GM23338 (cell line): Measurements from ENCODE around the gene SIMC1. TPM values are rescaled to one million over a fixed set of nuclear protein-coding genes. Genes with fewer than 3 reads are reported as not detected.

Experiments used
- ATAC-seq: fragments of 200-7000 bp; cut with Tn5 transposase; 3 replicates; pipeline ENCODE4 v1.9.1; 2020
- DNase-seq: peaks from one replicate; pipeline ENCODE4 v3.0.0-alpha.2; 2015; ENCODE audit warnings: low spot score
- H2AFZ ChIP-seq: fragments of 200-600 bp; sonication (generic); 2 replicates; pipeline ENCODE4 v1.8.0; 2016; ENCODE audit warnings: antibody characterized with exemption, mild to moderate bottlenecking, moderate library complexity
- H3F3A ChIP-seq: fragments of 200-600 bp; sonication (generic); replicated peaks from 2 replicates; pipeline ENCODE4 v1.8.0; 2017; ENCODE audit warnings: antibody characterized with exemption, mixed run types, low read depth
- H3K27ac ChIP-seq: fragments of 200-600 bp; sonication (generic); 2 replicates; pipeline ENCODE4 v1.6.1; 2016; ENCODE audit warnings: low read depth
- H3K27me3 ChIP-seq: fragments of 200-600 bp; sonication (generic); 2 replicates; pipeline ENCODE4 v1.8.0; 2016; ENCODE audit warnings: mild to moderate bottlenecking, mixed run types, moderate library complexity; ENCODE audit not compliant: insufficient read depth
- H3K36me3 ChIP-seq: fragments of 200-600 bp; sonication (generic); 2 replicates; pipeline ENCODE4 v1.8.0; 2016; ENCODE audit warnings: mild to moderate bottlenecking; ENCODE audit not compliant: insufficient read depth
- H3K4me1 ChIP-seq: fragments of 200-600 bp; sonication (generic); 2 replicates; pipeline ENCODE4 v1.8.0; 2016; ENCODE audit warnings: mild to moderate bottlenecking, moderate library complexity; ENCODE audit not compliant: insufficient read depth
- H3K4me2 ChIP-seq: fragments of 200-600 bp; sonication (generic); 2 replicates; pipeline ENCODE4 v1.7.1; 2017; ENCODE audit warnings: mixed run types
- H3K4me3 ChIP-seq: fragments of 200-600 bp; sonication (generic); 2 replicates; pipeline ENCODE4 v1.6.1; 2016; ENCODE audit warnings: mixed run types
- H3K79me2 ChIP-seq: fragments of 200-600 bp; sonication (generic); replicated peaks from 2 replicates; pipeline ENCODE4 v1.8.0; 2017; ENCODE audit warnings: mild to moderate bottlenecking; ENCODE audit not compliant: insufficient read depth
- H3K9me2 ChIP-seq: fragments of 200-600 bp; sonication (generic); 2 replicates; pipeline ENCODE4 v1.8.0; 2017; ENCODE audit not compliant: insufficient read depth
- H4K20me1 ChIP-seq: fragments of 200-600 bp; sonication (generic); replicated peaks from 2 replicates; pipeline ENCODE4 v1.8.0; 2017; ENCODE audit warnings: mild to moderate bottlenecking; ENCODE audit not compliant: insufficient read depth
- H3K27ac Mint-ChIP-seq: 2 replicates; pipeline ENCODE4 v1.8.0; 2020; ENCODE audit warnings: inconsistent platforms, mild to moderate bottlenecking, moderate library complexity, mixed read lengths
- H3K27me3 Mint-ChIP-seq: 3 replicates; pipeline ENCODE4 v1.8.0; 2022; ENCODE audit warnings: low read depth, mild to moderate bottlenecking, moderate library complexity, mixed read lengths, inconsistent platforms; ENCODE audit not compliant: insufficient read depth, poor library complexity
- H3K36me3 Mint-ChIP-seq: 3 replicates; pipeline ENCODE4 v1.8.0; 2021; ENCODE audit warnings: low read depth, mild to moderate bottlenecking, inconsistent platforms, moderate library complexity, mixed read lengths
- H3K4me1 Mint-ChIP-seq: 3 replicates; pipeline ENCODE4 v1.8.0; 2020; ENCODE audit warnings: mild to moderate bottlenecking, inconsistent platforms, mixed read lengths
- H3K4me3 Mint-ChIP-seq: 3 replicates; pipeline ENCODE4 v1.8.0; 2021; ENCODE audit warnings: moderate library complexity, mild to moderate bottlenecking, inconsistent platforms, mixed read lengths
- H3K9me3 Mint-ChIP-seq: 3 replicates; pipeline ENCODE4 v1.8.0; 2020; ENCODE audit warnings: moderate library complexity, mild to moderate bottlenecking, inconsistent platforms, mixed read lengths
- EZH2 ChIP-seq: fragments of 200-600 bp; sonication (generic); IDR thresholded peaks from one replicate; pipeline ENCODE4 v1.8.0; 2017; ENCODE audit warnings: antibody characterized with exemption, mild to moderate bottlenecking, low read depth; ENCODE audit not compliant: unreplicated experiment
- EZH2phosphoT487 ChIP-seq: fragments of 200-600 bp; sonication (generic); IDR thresholded peaks from one replicate; pipeline ENCODE4 v1.8.1; 2018; ENCODE audit warnings: antibody characterized with exemption; ENCODE audit not compliant: unreplicated experiment
- NANOG ChIP-seq: IDR thresholded peaks from 2 replicates; pipeline ENCODE4 v1.6.1; 2016; ENCODE audit warnings: antibody characterized with exemption, borderline replicate concordance
- POLR2AphosphoS5 ChIP-seq: IDR thresholded peaks from 2 replicates; pipeline ENCODE4 v1.6.1; 2016; ENCODE audit warnings: antibody characterized with exemption, low read depth
- STAT1 ChIP-seq: IDR thresholded peaks from one replicate; pipeline ENCODE4 v1.6.1; 2016; ENCODE audit warnings: antibody characterized with exemption; ENCODE audit not compliant: unreplicated experiment
- ZNF331 ChIP-seq: fragments of 250-450 bp; sonication (Bioruptor Pico); IDR thresholded peaks from 2 replicates; pipeline ENCODE4 v1.5.0; 2020; ENCODE audit warnings: low read depth, mild to moderate bottlenecking, moderate library complexity
- polyA plus RNA-seq: library from polyadenylated mRNA; unstranded; fragments of >200 nt; fragmentation: Nextera tagmentation; extraction: Ambion mirVana; gene quantifications from 2 replicates; pipeline ENCODE4 v1.2.1, GENCODE V29; 2016
- total RNA-seq: library from RNA; depleted of rRNA; stranded (reverse); fragments of >200 nt; shearing (Covaris generic); gene quantifications from 2 replicates; pipeline ENCODE4 v1.2.3, GENCODE V29; 2014
- TF ChIP-seq, protein P1 (sequence below): IDR thresholded peaks from 2 replicates; pipeline ENCODE4 v1.6.1; 2016; ENCODE audit warnings: antibody characterized with exemption
- TF ChIP-seq, protein P2 (sequence below), 2 experiments: fragments of 200-600 bp in 1 of 2; sonication (generic) in 1 of 2; conservative IDR thresholded peaks; 2 replicates each; pipeline versions ENCODE4 v1.5.1 to v1.6.1; 2016 to 2017; ENCODE audit warnings: antibody characterized with exemption in 2 of 2, low read depth in 2 of 2, mild to moderate bottlenecking in 2 of 2, moderate library complexity in 1 of 2
- TF ChIP-seq, protein P3 (sequence below): fragments of 250-450 bp; sonication (Bioruptor Pico); IDR thresholded peaks from 2 replicates; pipeline ENCODE4 v1.5.0; 2020; ENCODE audit warnings: mild to moderate bottlenecking, moderate library complexity

The SIMC1 gene
- total and polyA plus RNA-seq, 2 experiments from 2014 or later: 9.4 to 14.6 TPM

DNA sequence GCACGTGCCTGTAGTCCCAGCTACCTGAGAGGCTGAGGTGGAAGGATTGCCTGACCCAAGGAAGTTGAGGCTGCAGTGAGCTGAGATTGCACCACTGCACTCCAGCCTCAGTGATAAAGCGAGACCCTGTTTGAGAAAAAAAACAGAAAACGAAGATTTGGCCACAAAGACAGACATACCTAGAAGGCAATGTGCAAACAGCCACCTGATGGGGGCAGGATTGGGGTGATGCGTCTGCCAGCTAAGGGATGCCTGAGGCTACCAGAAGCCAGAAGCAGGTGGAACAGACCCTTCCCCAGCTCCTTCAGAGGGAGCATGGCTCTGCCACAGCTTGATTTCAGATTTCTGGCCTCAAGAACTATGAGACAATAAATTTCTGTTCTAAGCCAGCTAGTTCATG, 153.3 kb downstream of the SIMC1 start:
- Mint-ChIP-seq H3K36me3 (peaks cover 29% of the 10 kb centered on the region), H3K27me3 (peaks cover 19% of the 10 kb centered on the region), H3K4me1 (peaks cover 16% of the 10 kb centered on the region; the same call in 2 of the 3 replicates), H3K4me3 (no peak overlapping the region), H3K9me3 (no peaks in the 10 kb centered on the region; the same call in 2 of the 3 replicates), H3K27ac (no peak overlapping the region)
- ATAC-seq (no peak), DNase-seq (peak; percentile 40)
- Histone ChIP-seq H2AFZ (no peak overlapping the region), H4K20me1 (peaks cover 8% of the 10 kb centered on the region), H3K4me1 (peaks cover 9% of the 10 kb centered on the region; the same call in 1 of the 2 replicates), H3K79me2 (peaks cover 19% of the 10 kb centered on the region), H3K36me3 (no peaks in the 10 kb centered on the region; the same call in 1 of the 2 replicates), H3K4me3 (no peak overlapping the region), H3K4me2 (no peak overlapping the region), H3K9me2 (no peaks in the 10 kb centered on the region), H3K27ac (no peak overlapping the region), H3K27me3 (no peaks in the 10 kb centered on the region), H3F3A (peaks cover 5% of the 10 kb centered on the region; the same call in 1 of the 2 replicates)
- TF ChIP-seq, protein P1, sequence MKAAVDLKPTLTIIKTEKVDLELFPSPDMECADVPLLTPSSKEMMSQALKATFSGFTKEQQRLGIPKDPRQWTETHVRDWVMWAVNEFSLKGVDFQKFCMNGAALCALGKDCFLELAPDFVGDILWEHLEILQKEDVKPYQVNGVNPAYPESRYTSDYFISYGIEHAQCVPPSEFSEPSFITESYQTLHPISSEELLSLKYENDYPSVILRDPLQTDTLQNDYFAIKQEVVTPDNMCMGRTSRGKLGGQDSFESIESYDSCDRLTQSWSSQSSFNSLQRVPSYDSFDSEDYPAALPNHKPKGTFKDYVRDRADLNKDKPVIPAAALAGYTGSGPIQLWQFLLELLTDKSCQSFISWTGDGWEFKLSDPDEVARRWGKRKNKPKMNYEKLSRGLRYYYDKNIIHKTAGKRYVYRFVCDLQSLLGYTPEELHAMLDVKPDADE: no peak
- TF ChIP-seq NANOG (no peak), EZH2phosphoT487 (no peak)
- TF ChIP-seq, protein P2, sequence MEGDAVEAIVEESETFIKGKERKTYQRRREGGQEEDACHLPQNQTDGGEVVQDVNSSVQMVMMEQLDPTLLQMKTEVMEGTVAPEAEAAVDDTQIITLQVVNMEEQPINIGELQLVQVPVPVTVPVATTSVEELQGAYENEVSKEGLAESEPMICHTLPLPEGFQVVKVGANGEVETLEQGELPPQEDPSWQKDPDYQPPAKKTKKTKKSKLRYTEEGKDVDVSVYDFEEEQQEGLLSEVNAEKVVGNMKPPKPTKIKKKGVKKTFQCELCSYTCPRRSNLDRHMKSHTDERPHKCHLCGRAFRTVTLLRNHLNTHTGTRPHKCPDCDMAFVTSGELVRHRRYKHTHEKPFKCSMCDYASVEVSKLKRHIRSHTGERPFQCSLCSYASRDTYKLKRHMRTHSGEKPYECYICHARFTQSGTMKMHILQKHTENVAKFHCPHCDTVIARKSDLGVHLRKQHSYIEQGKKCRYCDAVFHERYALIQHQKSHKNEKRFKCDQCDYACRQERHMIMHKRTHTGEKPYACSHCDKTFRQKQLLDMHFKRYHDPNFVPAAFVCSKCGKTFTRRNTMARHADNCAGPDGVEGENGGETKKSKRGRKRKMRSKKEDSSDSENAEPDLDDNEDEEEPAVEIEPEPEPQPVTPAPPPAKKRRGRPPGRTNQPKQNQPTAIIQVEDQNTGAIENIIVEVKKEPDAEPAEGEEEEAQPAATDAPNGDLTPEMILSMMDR (conservative IDR thresholded peaks at IDR 0.05; ENCODE audit: low read depth in 2 of 2): peak; percentile 30 to 41; a peak in 2 of 4 replicates

DNA sequence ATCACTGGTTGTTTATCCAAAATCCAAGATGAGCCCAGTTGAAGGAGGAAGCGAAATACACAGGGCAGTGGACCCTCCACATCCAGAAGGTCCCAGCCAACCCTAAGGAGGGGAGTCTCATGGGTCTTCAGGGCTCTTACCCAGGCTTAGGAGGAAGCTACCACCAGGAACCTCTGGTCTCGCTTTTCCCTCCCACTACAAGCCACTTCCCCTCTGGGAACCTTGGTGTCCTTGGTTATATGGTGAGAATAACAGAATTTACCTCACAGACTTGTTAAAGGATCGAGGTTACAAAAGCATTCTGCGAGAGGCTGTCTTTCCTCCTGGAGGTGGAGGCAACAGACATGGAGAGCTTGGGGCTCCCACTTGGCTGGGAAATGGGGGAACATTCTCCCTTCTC, 153.8 kb downstream of the SIMC1 start:
- Histone ChIP-seq H3K4me3 (no peak overlapping the region), H3K4me2 (no peak overlapping the region), H3K4me1 (peaks cover 6% of the 10 kb centered on the region; the same call in 1 of the 2 replicates), H3K27me3 (no peaks in the 10 kb centered on the region), H4K20me1 (peaks cover 4% of the 10 kb centered on the region), H3K36me3 (no peaks in the 10 kb centered on the region), H2AFZ (no peak overlapping the region), H3K79me2 (peaks cover 14% of the 10 kb centered on the region), H3K27ac (no peak overlapping the region), H3F3A (0 out of 2 replicates have a peak, but pooled peaks cover 2% of the 10 kb centered on the region), H3K9me2 (no peaks in the 10 kb centered on the region)
- Mint-ChIP-seq H3K27me3 (peaks cover 17% of the 10 kb centered on the region), H3K4me1 (peaks cover 11% of the 10 kb centered on the region; the same call in 2 of the 3 replicates), H3K36me3 (peaks cover 24% of the 10 kb centered on the region), H3K4me3 (no peak overlapping the region), H3K27ac (no peak overlapping the region), H3K9me3 (no peaks in the 10 kb centered on the region; the same call in 2 of the 3 replicates)
- ATAC-seq (no peak), DNase-seq (no peak)
- no peak for TF ChIP-seq ZNF331 (CRISPR knock-in tag)
- no peak for TF ChIP-seq NANOG
- no peak for TF ChIP-seq STAT1
- no peak for TF ChIP-seq POLR2AphosphoS5
- TF ChIP-seq, protein P3, sequence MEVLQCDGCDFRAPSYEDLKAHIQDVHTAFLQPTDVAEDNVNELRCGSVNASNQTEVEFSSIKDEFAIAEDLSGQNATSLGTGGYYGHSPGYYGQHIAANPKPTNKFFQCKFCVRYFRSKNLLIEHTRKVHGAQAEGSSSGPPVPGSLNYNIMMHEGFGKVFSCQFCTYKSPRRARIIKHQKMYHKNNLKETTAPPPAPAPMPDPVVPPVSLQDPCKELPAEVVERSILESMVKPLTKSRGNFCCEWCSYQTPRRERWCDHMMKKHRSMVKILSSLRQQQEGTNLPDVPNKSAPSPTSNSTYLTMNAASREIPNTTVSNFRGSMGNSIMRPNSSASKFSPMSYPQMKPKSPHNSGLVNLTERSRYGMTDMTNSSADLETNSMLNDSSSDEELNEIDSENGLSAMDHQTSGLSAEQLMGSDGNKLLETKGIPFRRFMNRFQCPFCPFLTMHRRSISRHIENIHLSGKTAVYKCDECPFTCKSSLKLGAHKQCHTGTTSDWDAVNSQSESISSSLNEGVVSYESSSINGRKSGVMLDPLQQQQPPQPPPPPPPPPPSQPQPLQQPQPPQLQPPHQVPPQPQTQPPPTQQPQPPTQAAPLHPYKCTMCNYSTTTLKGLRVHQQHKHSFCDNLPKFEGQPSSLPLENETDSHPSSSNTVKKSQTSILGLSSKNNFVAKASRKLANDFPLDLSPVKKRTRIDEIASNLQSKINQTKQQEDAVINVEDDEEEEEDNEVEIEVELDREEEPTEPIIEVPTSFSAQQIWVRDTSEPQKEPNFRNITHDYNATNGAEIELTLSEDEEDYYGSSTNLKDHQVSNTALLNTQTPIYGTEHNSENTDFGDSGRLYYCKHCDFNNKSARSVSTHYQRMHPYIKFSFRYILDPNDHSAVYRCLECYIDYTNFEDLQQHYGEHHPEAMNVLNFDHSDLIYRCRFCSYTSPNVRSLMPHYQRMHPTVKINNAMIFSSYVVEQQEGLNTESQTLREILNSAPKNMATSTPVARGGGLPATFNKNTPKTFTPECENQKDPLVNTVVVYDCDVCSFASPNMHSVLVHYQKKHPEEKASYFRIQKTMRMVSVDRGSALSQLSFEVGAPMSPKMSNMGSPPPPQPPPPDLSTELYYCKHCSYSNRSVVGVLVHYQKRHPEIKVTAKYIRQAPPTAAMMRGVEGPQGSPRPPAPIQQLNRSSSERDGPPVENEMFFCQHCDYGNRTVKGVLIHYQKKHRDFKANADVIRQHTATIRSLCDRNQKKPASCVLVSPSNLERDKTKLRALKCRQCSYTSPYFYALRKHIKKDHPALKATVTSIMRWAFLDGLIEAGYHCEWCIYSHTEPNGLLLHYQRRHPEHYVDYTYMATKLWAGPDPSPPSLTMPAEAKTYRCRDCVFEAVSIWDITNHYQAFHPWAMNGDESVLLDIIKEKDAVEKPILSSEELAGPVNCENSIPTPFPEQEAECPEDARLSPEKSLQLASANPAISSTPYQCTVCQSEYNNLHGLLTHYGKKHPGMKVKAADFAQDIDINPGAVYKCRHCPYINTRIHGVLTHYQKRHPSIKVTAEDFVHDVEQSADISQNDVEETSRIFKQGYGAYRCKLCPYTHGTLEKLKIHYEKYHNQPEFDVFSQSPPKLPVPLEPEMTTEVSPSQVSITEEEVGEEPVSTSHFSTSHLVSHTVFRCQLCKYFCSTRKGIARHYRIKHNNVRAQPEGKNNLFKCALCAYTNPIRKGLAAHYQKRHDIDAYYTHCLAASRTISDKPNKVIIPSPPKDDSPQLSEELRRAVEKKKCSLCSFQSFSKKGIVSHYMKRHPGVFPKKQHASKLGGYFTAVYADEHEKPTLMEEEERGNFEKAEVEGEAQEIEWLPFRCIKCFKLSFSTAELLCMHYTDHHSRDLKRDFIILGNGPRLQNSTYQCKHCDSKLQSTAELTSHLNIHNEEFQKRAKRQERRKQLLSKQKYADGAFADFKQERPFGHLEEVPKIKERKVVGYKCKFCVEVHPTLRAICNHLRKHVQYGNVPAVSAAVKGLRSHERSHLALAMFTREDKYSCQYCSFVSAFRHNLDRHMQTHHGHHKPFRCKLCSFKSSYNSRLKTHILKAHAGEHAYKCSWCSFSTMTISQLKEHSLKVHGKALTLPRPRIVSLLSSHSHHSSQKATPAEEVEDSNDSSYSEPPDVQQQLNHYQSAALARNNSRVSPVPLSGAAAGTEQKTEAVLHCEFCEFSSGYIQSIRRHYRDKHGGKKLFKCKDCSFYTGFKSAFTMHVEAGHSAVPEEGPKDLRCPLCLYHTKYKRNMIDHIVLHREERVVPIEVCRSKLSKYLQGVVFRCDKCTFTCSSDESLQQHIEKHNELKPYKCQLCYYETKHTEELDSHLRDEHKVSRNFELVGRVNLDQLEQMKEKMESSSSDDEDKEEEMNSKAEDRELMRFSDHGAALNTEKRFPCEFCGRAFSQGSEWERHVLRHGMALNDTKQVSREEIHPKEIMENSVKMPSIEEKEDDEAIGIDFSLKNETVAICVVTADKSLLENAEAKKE: no peak
- no peak for TF ChIP-seq EZH2
